Tibial artery (tissue), 4 donors: ENCODE results near the gene CCDC73.
"Not testable (repeated sequence)": the region's sequence is repeated elsewhere in the genome, so short reads cannot be mapped to it uniquely, and the experiment has no call there.

Experiments used
- DNase-seq, 2 donors: peaks; one replicate each; pipeline ENCODE4 v3.0.0-alpha.2; 2019
- H3K27ac ChIP-seq, 2 donors: fragments of 200-600 bp; sonication (generic) in 1 of 2; 1 replicate in 1 of 2; 2 replicates in 1 of 2; pipeline ENCODE4 v1.5.1; 2018 to 2019; ENCODE audit warnings: mild to moderate bottlenecking in 1 of 2
- H3K27me3 ChIP-seq, 2 donors: fragments of 200-600 bp; sonication (generic) in 1 of 2; one replicate each; pipeline versions ENCODE4 v1.5.1 to v1.6.0; 2016 to 2019
- H3K36me3 ChIP-seq, 3 donors: fragments of 200-600 bp; sonication (generic) in 2 of 3; one replicate each; pipeline ENCODE4 v1.5.1; 2016 to 2019; ENCODE audit warnings: mild to moderate bottlenecking in 2 of 3
- H3K4me1 ChIP-seq, 4 donors: fragments of 200-600 bp; sonication (generic) in 2 of 4; 1 replicate in 3 of 4; 2 replicates in 1 of 4; pipeline ENCODE4 v1.5.1; 2016 to 2019
- H3K4me3 ChIP-seq, 2 donors: fragments of 200-600 bp; sonication (generic) in 1 of 2; 1 replicate in 1 of 2; 2 replicates in 1 of 2; pipeline ENCODE4 v1.5.1; 2018 to 2019; ENCODE audit warnings: mild to moderate bottlenecking in 2 of 2
- H3K9me3 ChIP-seq, 3 donors: fragments of 200-600 bp; sonication (generic) in 1 of 3; one replicate each; pipeline ENCODE4 v1.5.1; 2016 to 2019
- intact Hi-C: fragments of 100-400 bp; cut with DNase I; formaldehyde crosslinking; loops from one replicate; pipeline ENCODE4 v1.15.0; 2023; ENCODE audit warnings: low total_unique reads
- TF ChIP-seq, protein P1 (sequence below), 2 experiments: fragments of 200-600 bp in 1 of 2; fragments of 450-650 bp in 1 of 2; IDR thresholded peaks; one replicate each; pipeline ENCODE4 v1.5.1; 2017 to 2019; ENCODE audit warnings: antibody characterized with exemption in 2 of 2, mild to moderate bottlenecking in 1 of 2, moderate library complexity in 1 of 2

The CCDC73 gene

GRCh38 chr11:32602657-32603415, 191.6 kb downstream of the CCDC73 start:
- peaks cover 0 to 2% (median 0%) of the 10 kb centered on the region in 4 donors for H3K4me1 ChIP-seq
- intact Hi-C loops = no loop called here
- TF ChIP-seq, protein P1, sequence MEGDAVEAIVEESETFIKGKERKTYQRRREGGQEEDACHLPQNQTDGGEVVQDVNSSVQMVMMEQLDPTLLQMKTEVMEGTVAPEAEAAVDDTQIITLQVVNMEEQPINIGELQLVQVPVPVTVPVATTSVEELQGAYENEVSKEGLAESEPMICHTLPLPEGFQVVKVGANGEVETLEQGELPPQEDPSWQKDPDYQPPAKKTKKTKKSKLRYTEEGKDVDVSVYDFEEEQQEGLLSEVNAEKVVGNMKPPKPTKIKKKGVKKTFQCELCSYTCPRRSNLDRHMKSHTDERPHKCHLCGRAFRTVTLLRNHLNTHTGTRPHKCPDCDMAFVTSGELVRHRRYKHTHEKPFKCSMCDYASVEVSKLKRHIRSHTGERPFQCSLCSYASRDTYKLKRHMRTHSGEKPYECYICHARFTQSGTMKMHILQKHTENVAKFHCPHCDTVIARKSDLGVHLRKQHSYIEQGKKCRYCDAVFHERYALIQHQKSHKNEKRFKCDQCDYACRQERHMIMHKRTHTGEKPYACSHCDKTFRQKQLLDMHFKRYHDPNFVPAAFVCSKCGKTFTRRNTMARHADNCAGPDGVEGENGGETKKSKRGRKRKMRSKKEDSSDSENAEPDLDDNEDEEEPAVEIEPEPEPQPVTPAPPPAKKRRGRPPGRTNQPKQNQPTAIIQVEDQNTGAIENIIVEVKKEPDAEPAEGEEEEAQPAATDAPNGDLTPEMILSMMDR (IDR thresholded peaks at IDR 0.05) = no peak
- H3K27ac ChIP-seq = no peak overlapping the region
- H3K36me3 ChIP-seq = peaks cover 35 to 51% (median 40%) of the 10 kb centered on the region in 3 donors
- no peak overlapping the region for H3K4me3 ChIP-seq
- no peaks in the 10 kb centered on the region for H3K27me3 ChIP-seq
- no peak for DNase-seq
- no peaks in the 10 kb centered on the region for H3K9me3 ChIP-seq

DNA sequence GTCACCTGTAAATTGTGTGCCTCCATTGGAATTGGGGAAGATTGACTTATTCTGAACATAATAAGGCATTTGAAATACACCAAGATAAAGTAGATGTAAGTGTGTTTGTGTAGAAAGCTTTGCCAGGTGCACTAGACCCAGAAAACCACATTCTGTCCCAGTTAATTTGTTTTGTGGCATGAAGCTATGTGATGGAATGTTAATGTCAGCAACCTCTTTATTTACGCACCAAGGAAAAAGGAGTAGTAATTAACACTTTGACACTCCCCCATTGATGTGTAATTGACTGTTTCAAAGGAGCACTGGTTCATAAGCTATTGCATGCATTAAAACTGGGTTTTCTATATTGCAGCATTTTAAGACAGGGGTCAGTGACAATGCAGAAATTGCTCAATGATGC, 196.5 kb downstream of the CCDC73 start:
- DNase-seq = no peak
- H3K36me3 ChIP-seq = peaks cover 64 to 70% (median 66%) of the 10 kb centered on the region in 3 donors
- intact Hi-C loops = no loop called here
- H3K4me1 ChIP-seq = peaks cover 0 to 1% (median 0%) of the 10 kb centered on the region in 4 donors
- H3K27ac ChIP-seq = no peak overlapping the region
- H3K9me3 ChIP-seq = no peaks in the 10 kb centered on the region
- no peaks in the 10 kb centered on the region for H3K27me3 ChIP-seq
- TF ChIP-seq, protein P1 (IDR thresholded peaks at IDR 0.05) = no peak
- no peak overlapping the region for H3K4me3 ChIP-seq

GRCh38 chr11:32596114-32596513, 198.3 kb downstream of the CCDC73 start:
- not testable (repeated sequence) for H3K4me1 ChIP-seq, DNase-seq, H3K27me3 ChIP-seq

GRCh38 chr11:32594272-32594671, 200.2 kb downstream of the CCDC73 start:
- TF ChIP-seq, protein P1 (IDR thresholded peaks at IDR 0.05) = no peak
- Histone ChIP-seq H3K4me3 (no peak overlapping the region), H3K4me1 (no peaks in the 10 kb centered on the region), H3K27ac (no peak overlapping the region), H3K9me3 (no peaks in the 10 kb centered on the region), H3K36me3 (peaks cover 77 to 81% (median 79%) of the 10 kb centered on the region in 3 donors), H3K27me3 (no peaks in the 10 kb centered on the region)
- DNase-seq = no peak
- intact Hi-C loops = no loop called here

More at GRCh38 chr11:32596114-32596513, 198.3 kb downstream of the CCDC73 start:
- H3K27ac ChIP-seq, intact Hi-C loops, H3K9me3 ChIP-seq, H3K4me3 ChIP-seq: not testable (repeated sequence)
- H3K36me3 ChIP-seq = peaks cover 68 to 71% (median 68%) of the 10 kb centered on the region in 3 donors

DNA sequence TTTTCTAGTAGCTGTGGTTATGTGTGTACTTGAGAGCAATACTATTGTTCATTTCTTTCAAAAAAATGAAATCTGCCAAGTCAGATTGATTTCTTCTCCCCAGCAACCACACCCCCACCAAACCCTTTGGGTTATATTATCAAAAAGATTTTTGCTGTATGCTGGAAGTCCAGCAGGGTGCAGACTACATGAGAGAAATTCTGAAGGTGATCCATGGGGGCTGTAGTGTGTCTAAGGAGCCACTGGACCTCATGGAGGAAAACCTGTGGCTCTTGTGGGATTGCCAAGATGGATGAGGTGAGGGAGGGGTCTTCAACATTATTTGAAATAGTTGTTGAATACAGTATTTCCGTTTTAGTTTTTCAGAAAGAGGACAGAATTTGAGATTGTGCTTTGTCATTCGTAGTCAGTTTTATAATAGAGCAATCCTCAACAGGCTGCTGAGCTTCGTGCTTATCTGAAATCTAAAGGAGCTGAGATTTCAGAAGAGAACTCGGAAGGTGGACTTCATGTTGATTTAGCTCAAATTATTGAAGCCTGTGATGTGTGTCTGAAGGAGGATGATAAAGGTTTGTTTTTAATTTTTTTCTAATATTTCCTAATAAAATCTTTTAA, 207.8 kb downstream of the CCDC73 start:
- DNase-seq = no peak
- H3K4me3 ChIP-seq = no peak overlapping the region
- no peaks in the 10 kb centered on the region for H3K27me3 ChIP-seq
- H3K4me1 ChIP-seq = peaks cover 0 to 22% (median 12%) of the 10 kb centered on the region in 4 donors
- intact Hi-C loops = no loop called here
- TF ChIP-seq, protein P1 (IDR thresholded peaks at IDR 0.05) = no peak
- H3K9me3 ChIP-seq = no peaks in the 10 kb centered on the region
- H3K36me3 ChIP-seq = peaks cover 22 to 32% (median 30%) of the 10 kb centered on the region in 3 donors
- H3K27ac ChIP-seq = no peak overlapping the region

- Histone ChIP-seq H3K9me3 (no peaks in the 10 kb centered on the region), H3K4me3 (peak overlapping the region; percentile 89 to 98), H3K4me1 (peaks cover 0 to 22% (median 12%) of the 10 kb centered on the region in 4 donors), H3K36me3 (peaks cover 6 to 15% (median 14%) of the 10 kb centered on the region in 3 donors), H3K27me3 (no peaks in the 10 kb centered on the region), H3K27ac (no peak overlapping the region)
- intact Hi-C loops = no loop called here
- DNase-seq = no peak
- TF ChIP-seq, protein P1 (IDR thresholded peaks at IDR 0.05) = no peak
These were observed 209.5 kb downstream of the CCDC73 start for GRCh38 chr11:32584921-32585320.
